Ovary (tissue), 3 donors: ENCODE results near the gene CD180.

Source experiments
- CTCF ChIP-seq, 3 donors: fragments of 450-650 bp in 2 of 3; fragments of 200-600 bp in 1 of 3; IDR thresholded peaks; one replicate each; pipeline versions ENCODE4 v1.5.1 to v1.8.0; 2016 to 2022; ENCODE audit warnings: antibody characterized with exemption in 3 of 3, mild to moderate bottlenecking in 1 of 3
- EP300 ChIP-seq: sonication (generic); formaldehyde crosslinking; IDR thresholded peaks from one replicate; pipeline ENCODE4 v1.6.1; 2017; ENCODE audit warnings: antibody characterized with exemption
- donor health status: DM: no; HTN: no; CAD: no.

GRCh38 chr5:67152400-67152799 lies 44.2 kb downstream of the CD180 start:
- TF ChIP-seq EP300 (no peak), CTCF (IDR thresholded peaks at IDR 0.05) (no peak)
